Activated T-helper 1 cell treated with Interleukin-2 at 50 U/mL for 16 hours (primary cell): ENCODE results near the gene TPPP.

Source experiments
- DNase-seq: peaks from one replicate; pipeline ENCODE4 v3.0.0-alpha.2; 2020; ENCODE audit warnings: low read depth

The TPPP gene

GRCh38 chr5:624951-625230, 68.3 kb downstream of the TPPP start:
- DNase-seq, result no peak

DNA sequence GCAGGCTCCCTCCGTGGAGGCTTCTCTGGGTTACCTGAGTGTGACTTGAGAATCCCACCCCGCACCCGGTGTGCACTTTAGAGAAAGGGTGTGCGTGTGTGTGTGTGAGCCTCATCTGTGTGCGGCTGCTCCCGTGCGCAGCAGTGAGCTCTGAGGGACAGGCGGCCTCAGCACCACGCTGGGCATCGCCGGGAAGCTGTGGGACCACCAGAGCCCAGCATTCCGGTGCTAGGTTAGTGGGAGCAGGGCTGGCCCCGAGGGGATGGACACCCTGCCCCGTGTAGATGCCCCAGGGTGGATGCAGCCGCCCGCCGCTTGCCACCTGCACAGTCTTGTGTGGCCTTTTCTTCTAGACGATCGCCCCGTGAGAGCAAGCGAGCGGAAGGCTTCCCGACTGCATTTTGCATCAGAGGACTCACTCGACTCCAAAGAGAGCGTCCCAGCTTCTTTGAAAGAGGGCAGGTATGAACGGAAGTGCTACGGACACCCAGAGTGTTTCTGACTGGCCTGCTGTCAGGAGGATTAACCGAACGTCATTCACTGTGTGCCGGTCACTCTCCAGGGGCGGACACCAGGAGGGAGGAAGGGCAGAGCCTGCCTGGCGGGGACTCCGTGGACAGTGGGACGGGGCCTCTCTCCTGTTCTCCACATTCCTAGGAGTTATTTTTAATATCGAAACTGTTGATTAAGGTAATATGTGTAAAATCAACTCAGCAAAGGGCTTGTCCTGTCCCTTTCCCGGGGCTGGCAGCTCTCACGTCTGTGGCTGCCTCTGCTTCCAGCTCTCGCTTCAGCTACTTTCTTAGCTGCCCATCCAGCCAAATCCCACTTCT, 68.8 kb downstream of the TPPP start:
- no peak for DNase-seq

GRCh38 chr5:623531-623930, 69.6 kb downstream of the TPPP start:
- no peak for DNase-seq

GRCh38 chr5:622946-623522, 70.1 kb downstream of the TPPP start:
- DNase-seq, result no peak

GRCh38 chr5:622359-622758, 70.8 kb downstream of the TPPP start:
- DNase-seq, result no peak

DNA sequence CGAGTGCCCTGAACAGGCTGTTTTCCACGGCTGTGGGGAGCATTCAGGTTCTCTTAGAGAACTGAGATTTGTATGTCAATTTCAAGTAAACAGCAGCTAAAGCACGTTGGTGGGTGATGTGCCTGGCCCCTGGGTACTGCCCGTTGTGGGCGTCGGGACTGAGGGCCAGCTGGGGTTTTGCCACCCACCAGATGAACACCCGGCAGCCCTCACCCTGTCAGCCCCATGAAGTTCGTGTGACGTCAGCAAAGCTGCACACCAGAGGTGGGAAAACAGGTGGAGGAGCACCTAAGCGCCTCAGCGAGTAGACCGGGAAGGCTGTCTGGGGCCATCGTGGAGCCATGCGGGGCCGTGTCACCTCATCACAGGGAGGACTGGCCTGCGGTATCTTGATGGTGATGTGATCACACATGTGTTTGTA, 71.8 kb downstream of the TPPP start:
- no peak for DNase-seq

GRCh38 chr5:620586-621180, 72.5 kb downstream of the TPPP start:
- no peak for DNase-seq

GRCh38 chr5:620152-620551, 73.0 kb downstream of the TPPP start:
- DNase-seq, result no peak

GRCh38 chr5:619444-619843, 73.7 kb downstream of the TPPP start:
- no peak for DNase-seq

GRCh38 chr5:618450-618849, 74.7 kb downstream of the TPPP start:
- DNase-seq, result no peak

GRCh38 chr5:617896-618295, 75.3 kb downstream of the TPPP start:
- no peak for DNase-seq

- DNase-seq, result no peak
These were observed 76.6 kb downstream of the TPPP start for GRCh38 chr5:616484-617039.

DNA sequence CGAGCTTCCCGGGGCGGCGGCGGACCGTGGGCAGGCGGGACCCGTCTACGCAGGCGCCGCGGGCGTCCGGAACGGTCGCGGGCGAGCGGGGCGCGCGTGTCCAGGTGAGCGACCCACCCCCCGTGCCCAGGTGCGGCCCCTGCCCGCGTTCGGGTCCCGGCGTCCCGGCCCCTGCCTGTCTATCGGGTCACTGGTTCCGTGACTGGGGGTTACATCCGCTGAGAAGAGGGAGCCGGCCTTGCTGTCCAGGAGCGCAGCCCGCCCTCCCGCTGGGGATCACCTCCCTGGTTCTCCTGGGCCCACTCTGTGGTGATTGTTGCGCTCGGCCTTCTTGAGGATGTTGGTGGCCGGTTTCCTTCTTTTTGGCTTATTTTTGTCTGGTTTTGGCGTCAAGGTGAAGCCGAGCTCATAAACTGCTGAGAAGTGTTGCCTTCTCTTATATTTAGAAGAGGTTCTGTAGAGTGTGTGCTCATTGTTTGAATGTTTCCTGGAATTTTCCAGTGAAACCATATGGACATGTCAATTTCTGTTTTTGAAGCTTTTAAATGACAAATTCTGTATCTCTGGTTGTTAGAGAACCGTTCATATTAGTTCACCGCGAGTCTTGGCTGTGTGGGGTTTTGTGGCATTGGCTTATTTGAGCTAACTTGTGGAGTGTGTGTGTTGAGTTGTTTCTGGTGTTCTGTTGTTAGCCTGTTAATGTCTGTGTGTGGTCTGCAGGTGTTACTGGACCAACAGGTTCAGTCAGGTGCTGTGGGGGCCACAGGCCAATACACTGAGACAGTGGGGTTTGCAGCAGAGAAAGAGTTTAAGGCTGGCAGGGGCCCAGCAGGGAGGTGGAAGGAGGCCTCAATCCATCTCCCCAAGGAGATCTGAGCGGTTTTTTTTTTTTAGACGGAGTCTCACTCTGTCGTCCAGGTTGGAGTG, 80.4 kb downstream of the TPPP start:
- DNase-seq, result no peak

- DNase-seq, result peak; percentile 91
These were observed 81.2 kb downstream of the TPPP start, which contains the start of gene CEP72 for GRCh38 chr5:611731-612486. CEP72 (plus strand) TSS chr5:612340; CDS start chr5:612362, 22 bp downstream.

DNA sequence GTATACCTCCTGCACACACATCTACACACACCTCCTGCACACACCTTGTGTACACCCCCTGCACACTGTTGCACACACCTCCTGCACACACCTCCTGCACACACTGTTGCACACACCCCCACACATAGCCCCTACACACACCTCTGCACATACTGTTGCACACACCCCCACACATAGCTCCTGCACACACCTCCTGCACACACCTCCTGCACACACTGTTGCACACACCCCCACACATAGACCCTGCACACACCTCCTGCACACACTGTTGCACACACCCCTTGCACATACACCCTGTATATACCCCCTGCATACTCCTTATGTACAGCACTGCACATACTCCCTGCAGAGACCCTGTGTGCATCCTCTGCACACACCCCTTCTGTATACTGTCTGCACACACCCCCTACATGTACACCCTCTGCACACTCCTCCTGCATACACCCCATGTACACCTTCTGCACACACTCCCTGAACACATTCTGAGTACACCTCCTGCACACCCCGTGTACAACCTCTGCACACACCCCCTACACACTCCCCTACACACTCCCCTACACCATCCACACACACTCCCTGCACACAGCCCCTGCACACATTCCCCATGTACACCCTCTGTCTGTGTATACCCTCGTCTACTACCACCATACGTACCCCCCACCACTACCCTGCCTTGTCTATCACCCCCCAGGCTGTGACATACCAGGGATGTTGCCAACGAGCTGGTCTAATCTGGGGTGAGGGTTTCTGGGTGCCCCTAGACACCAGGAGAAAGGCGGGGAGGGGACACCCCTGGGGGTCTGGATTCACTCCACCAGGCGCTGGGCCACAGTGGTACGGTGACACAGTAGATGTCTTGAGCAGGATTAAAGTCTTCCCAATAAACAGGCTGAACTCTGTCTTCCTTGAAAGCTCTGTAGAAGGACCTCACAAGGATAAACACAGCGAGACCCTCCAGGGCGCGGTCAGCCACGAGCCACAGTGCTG, 82.1 kb downstream of the TPPP start:
- DNase-seq, result no peak

DNA sequence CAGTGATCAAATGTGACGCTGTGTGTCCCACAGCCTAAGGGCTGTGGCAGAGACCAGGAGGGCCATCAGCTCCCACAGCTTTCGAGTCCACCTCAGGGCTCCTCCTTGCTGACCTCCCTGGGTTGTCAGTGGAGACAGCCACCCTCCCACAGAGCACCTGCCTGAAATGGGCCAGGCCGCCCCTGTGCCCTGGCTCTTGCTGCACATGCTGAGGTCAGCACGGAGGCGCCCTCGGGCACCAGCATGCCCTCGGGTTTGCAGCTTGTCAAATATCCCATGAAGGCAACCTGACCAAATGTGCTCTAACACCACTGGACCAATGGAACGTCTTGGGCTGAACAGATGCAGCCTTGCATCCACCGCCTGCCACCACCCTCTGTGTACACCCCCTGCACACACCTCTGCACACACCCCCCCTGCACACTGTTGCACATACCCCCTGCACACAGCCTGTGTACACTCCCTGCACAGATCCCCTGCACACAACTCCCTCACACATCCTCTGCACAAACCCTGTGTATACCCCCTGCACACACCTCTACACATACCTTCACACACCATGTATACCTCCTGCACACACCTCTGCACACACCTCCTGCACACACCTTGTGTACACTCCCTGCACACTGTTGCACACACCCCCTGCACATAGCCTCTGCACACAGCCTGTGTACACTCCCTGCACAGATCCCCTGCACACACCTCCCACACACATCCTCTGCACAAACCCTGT, 83.0 kb downstream of the TPPP start:
- DNase-seq, result no peak
